ENCODE results near the gene PDC.

DNA sequence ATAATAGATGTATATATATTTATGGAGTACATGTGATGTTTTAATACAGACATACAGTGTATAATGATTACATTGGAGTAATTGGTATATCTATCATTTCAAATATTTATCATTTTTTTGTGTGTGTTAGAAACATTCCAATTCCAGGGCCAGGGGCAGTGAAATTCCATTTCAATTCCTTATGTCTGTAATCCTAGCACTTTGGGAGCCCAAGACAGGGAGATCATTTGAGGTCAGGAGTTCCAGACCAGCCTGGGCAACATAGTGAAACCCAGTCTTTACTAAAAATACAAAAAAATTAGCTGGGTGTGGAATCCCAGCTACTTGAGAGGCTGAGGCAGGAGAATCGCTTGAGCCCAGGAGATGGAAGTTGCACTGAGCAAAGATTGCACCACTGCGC, 30.4 kb upstream of the PDC start:
- TF ChIP-seq POLR2AphosphoS5 (IDR thresholded peaks at IDR 0.05; ENCODE audit: low read depth, low read length) (no peak), RCOR1 (IDR thresholded peaks at IDR 0.05; ENCODE audit: low read length) (no peak)
- TF ChIP-seq, protein P1, sequence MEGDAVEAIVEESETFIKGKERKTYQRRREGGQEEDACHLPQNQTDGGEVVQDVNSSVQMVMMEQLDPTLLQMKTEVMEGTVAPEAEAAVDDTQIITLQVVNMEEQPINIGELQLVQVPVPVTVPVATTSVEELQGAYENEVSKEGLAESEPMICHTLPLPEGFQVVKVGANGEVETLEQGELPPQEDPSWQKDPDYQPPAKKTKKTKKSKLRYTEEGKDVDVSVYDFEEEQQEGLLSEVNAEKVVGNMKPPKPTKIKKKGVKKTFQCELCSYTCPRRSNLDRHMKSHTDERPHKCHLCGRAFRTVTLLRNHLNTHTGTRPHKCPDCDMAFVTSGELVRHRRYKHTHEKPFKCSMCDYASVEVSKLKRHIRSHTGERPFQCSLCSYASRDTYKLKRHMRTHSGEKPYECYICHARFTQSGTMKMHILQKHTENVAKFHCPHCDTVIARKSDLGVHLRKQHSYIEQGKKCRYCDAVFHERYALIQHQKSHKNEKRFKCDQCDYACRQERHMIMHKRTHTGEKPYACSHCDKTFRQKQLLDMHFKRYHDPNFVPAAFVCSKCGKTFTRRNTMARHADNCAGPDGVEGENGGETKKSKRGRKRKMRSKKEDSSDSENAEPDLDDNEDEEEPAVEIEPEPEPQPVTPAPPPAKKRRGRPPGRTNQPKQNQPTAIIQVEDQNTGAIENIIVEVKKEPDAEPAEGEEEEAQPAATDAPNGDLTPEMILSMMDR (IDR thresholded peaks at IDR 0.05), result no peak

Data from SK-N-SH (cell line).